GM23248 (cell line): ENCODE data around the gene CNTN6.

Experiments used
- EZH2 ChIP-seq: fragments of 200-600 bp; sonication (generic); IDR thresholded peaks from 2 replicates; pipeline ENCODE4 v1.6.1; 2018; ENCODE audit warnings: antibody characterized with exemption, mild to moderate bottlenecking; ENCODE audit not compliant: insufficient read depth, poor library complexity, severe bottlenecking
- EZH2phosphoT487 ChIP-seq: fragments of 200-600 bp; sonication (generic); IDR thresholded peaks from 2 replicates; pipeline ENCODE4 v1.6.1; 2018; ENCODE audit warnings: antibody characterized with exemption, moderate library complexity, mild to moderate bottlenecking, low read depth; ENCODE audit not compliant: insufficient read depth

GRCh38 chr3:1447452-1447851 lies 354.6 kb downstream of the CNTN6 start:
- TF ChIP-seq EZH2 (no peak), EZH2phosphoT487 (no peak)
